ENCODE data around the gene SF3B3.
"Not testable (repeated sequence)": the region's sequence is repeated elsewhere in the genome, so short reads cannot be mapped to it uniquely, and the experiment has no call there.

SF3B3 gene

DNA sequence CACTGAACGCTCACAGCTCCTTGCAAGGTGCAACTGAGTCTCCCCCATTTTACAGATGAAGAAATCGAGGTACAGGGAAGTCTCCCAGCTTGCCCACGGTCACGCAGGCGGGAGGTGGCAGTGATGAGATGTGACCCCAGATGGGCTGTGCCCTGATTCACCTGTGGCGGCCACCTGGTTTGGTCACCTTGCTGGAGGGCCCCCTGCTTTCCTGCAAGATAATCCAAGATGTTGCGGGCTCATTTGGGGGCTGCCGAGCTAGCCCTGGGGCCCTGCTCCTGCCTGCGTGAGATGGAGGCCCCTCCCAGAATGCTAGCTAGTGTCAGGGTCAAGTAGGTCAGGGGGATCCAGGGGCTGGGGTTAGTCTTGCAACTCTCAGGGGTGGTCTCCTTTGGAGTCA, 63.1 kb downstream of the SF3B3 start:
- peaks cover 0 to 19% of the 10 kb centered on the region in 2 donors for H3K4me1 ChIP-seq (ENCODE audit: control insufficient read depth in 1 of 2, insufficient read depth in 2 of 2, low read length in 2 of 2)
- no peaks in the 10 kb centered on the region for H3K36me3 ChIP-seq (ENCODE audit: control insufficient read depth in 1 of 2, insufficient read depth in 2 of 2, low read length in 2 of 2)
- no peak overlapping the region for H3K9ac ChIP-seq (ENCODE audit: low read depth in 1 of 2, low read length in 2 of 2)
- H3K9me3 ChIP-seq (ENCODE audit: control insufficient read depth in 1 of 2, low read length in 2 of 2), result no peaks in the 10 kb centered on the region
- H3K27me3 ChIP-seq (ENCODE audit: control insufficient read depth in 1 of 2, insufficient read depth in 2 of 2, low read length in 2 of 2), result no peaks in the 10 kb centered on the region
- H3K4me3 ChIP-seq (ENCODE audit: low read depth in 1 of 2, low read length in 2 of 2), result no peak overlapping the region
- no peak overlapping the region for H3K27ac ChIP-seq (ENCODE audit: low read depth, low read length)

DNA sequence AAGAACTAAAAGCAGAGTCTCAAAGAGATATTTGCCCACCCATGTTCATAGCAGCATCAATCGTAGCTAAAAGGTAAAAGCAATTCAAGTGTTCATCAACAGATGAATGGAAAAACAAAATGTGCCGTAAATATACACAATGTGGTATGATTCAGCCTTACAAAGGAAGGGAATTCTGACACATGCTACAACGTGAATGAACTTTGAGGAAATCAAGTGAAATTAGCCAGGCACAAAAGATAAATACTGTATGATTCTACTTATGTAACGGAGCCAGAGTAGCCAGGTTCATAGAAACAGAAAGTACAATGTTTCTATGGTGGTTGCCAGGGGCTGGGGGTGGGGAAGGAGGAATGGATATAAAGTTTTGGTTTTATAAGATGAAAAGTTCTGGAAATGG, 64.9 kb downstream of the SF3B3 start:
- peaks cover 6 to 24% of the 10 kb centered on the region in 2 donors for H3K4me1 ChIP-seq (ENCODE audit: control insufficient read depth in 1 of 2, insufficient read depth in 2 of 2, low read length in 2 of 2)
- no peaks in the 10 kb centered on the region for H3K27me3 ChIP-seq (ENCODE audit: control insufficient read depth in 1 of 2, insufficient read depth in 2 of 2, low read length in 2 of 2)
- H3K36me3 ChIP-seq (ENCODE audit: control insufficient read depth in 1 of 2, insufficient read depth in 2 of 2, low read length in 2 of 2), result no peaks in the 10 kb centered on the region
- H3K9me3 ChIP-seq (ENCODE audit: control insufficient read depth in 1 of 2, low read length in 2 of 2), result no peaks in the 10 kb centered on the region
- no peak overlapping the region for H3K9ac ChIP-seq (ENCODE audit: low read depth in 1 of 2, low read length in 2 of 2)
- peak overlapping the region; percentile 42 for H3K27ac ChIP-seq (ENCODE audit: low read depth, low read length)
- H3K4me3 ChIP-seq (ENCODE audit: low read depth in 1 of 2, low read length in 2 of 2), result no peak overlapping the region

DNA sequence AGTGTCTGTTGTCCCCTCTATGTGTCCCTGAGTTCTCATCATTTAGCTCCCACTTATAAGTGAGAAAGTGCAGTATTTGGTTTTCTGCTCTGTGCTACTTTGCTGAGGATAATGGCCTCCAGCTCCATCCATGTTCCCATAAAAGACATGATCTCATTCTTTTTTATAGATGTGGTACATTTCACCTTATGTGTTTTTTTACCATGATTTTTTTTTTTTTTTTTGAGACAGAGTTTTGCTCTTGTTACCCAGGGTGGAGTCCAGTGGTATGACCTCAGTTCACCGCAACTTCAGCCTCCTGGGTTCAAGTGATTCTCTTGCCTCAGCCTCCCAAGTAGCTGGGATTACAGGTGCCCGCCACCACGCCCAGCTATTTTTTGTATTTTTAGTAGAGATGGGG, 65.8 kb downstream of the SF3B3 start:
- H3K9ac ChIP-seq (ENCODE audit: low read depth in 1 of 2, low read length in 2 of 2); H3K27me3 ChIP-seq (ENCODE audit: control insufficient read depth in 1 of 2, insufficient read depth in 2 of 2, low read length in 2 of 2); H3K36me3 ChIP-seq (ENCODE audit: control insufficient read depth in 1 of 2, insufficient read depth in 2 of 2, low read length in 2 of 2); H3K27ac ChIP-seq (ENCODE audit: low read depth, low read length); H3K9me3 ChIP-seq (ENCODE audit: control insufficient read depth in 1 of 2, low read length in 2 of 2); H3K4me3 ChIP-seq (ENCODE audit: low read depth in 1 of 2, low read length in 2 of 2): not testable (repeated sequence)
- H3K4me1 ChIP-seq (ENCODE audit: control insufficient read depth in 1 of 2, insufficient read depth in 2 of 2, low read length in 2 of 2), result peaks cover 6 to 24% of the 10 kb centered on the region in 2 donors

DNA sequence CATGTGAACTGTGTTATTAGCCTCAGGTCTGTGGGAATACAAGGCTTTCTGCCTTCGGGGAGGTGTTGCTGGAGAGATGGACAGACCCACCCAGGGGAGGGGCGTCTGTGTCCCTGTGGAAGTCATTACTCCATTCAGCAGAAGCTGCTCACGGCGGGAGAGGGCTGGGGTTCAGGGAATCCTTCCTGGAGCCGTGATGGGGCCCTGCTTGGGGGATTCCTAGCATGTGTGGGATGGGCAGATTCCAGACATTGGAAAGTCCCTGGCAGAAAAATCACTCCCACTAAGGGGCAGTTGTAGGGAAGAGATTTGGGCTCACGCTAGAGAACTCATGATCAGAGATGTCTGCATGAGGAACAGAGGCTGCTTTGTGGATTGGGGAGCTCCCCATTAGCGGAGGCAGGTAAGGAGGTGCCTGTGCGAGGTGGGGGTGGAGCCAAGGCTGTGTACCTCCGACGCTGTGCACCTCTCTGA, 66.4 kb downstream of the SF3B3 start:
- Histone ChIP-seq H3K4me3 (ENCODE audit: low read depth in 1 of 2, low read length in 2 of 2) (peak overlapping the region; percentile 32 to 45), H3K4me1 (ENCODE audit: control insufficient read depth in 1 of 2, insufficient read depth in 2 of 2, low read length in 2 of 2) (peaks cover 6 to 24% of the 10 kb centered on the region in 2 donors), H3K36me3 (ENCODE audit: control insufficient read depth in 1 of 2, insufficient read depth in 2 of 2, low read length in 2 of 2) (no peaks in the 10 kb centered on the region), H3K27ac (ENCODE audit: low read depth, low read length) (peak overlapping the region; percentile 5), H3K27me3 (ENCODE audit: control insufficient read depth in 1 of 2, insufficient read depth in 2 of 2, low read length in 2 of 2) (no peaks in the 10 kb centered on the region), H3K9ac (ENCODE audit: low read depth in 1 of 2, low read length in 2 of 2) (no peak overlapping the region), H3K9me3 (ENCODE audit: control insufficient read depth in 1 of 2, low read length in 2 of 2) (no peaks in the 10 kb centered on the region)

DNA sequence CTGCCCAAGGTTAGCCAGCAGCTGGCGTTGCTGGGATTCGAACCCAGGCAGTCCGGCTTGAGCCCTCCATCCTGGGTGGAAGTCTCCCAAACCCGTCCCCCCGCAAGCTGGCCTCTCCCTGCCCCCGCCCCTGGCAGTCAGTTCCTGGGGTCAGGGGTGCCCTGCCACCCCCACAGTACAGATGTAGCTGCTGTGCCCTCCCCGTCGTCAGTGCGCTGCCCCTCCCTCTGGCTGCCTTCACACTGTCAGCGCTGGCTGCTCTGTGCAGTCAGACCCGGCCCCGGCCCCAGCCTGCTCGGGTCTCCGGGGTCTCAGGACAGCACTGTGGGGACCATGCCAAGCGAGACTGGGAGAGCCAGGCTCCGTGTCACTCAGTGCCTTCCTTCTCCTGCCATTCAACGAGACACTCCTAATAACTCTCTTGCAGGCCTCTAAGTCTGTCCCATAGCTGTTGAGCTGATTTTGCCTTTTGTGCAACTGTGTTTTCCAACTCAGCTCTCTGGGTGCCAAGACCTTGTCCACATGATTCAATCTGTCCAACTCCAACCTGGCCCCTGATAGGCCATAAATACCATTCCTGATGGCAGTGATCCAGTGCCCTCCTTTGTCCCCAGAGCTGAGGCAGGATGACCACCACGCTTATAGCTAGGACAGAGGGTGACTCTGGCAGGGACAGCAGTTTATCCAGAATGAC, 67.3 kb downstream of the SF3B3 start:
- Histone ChIP-seq H3K36me3 (ENCODE audit: control insufficient read depth in 1 of 2, insufficient read depth in 2 of 2, low read length in 2 of 2) (no peaks in the 10 kb centered on the region), H3K4me1 (ENCODE audit: control insufficient read depth in 1 of 2, insufficient read depth in 2 of 2, low read length in 2 of 2) (peaks cover 6 to 24% of the 10 kb centered on the region in 2 donors), H3K9ac (ENCODE audit: low read depth in 1 of 2, low read length in 2 of 2) (no peak overlapping the region), H3K9me3 (ENCODE audit: control insufficient read depth in 1 of 2, low read length in 2 of 2) (no peaks in the 10 kb centered on the region), H3K4me3 (ENCODE audit: low read depth in 1 of 2, low read length in 2 of 2) (peak overlapping the region in 1 of 2 donors; percentile 45), H3K27me3 (ENCODE audit: control insufficient read depth in 1 of 2, insufficient read depth in 2 of 2, low read length in 2 of 2) (no peaks in the 10 kb centered on the region), H3K27ac (ENCODE audit: low read depth, low read length) (no peak overlapping the region)

DNA sequence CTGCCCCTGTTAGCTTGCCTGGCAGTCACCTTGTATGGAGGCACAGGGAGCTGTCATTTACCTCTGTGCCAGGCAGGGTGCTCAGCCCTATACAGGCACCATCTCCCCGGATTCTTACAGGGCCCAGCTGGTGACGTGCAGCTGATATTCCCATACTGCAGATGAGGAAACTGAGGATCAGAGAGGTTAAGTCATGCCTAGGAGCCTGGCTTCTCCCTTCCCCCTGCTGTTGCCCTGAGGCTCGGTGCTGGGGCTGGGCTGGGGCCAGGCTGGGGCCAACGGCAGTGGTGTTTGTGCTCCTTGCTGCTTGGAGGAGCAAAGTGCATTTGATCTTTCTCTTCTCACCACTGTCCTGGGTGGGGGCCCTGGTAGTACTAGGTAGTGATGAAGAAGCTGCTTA, 68.0 kb downstream of the SF3B3 start:
- no peak overlapping the region for H3K27ac ChIP-seq (ENCODE audit: low read depth, low read length)
- H3K27me3 ChIP-seq (ENCODE audit: control insufficient read depth in 1 of 2, insufficient read depth in 2 of 2, low read length in 2 of 2), result no peaks in the 10 kb centered on the region
- peaks cover 6 to 24% of the 10 kb centered on the region in 2 donors for H3K4me1 ChIP-seq (ENCODE audit: control insufficient read depth in 1 of 2, insufficient read depth in 2 of 2, low read length in 2 of 2)
- no peak overlapping the region for H3K4me3 ChIP-seq (ENCODE audit: low read depth in 1 of 2, low read length in 2 of 2)
- no peaks in the 10 kb centered on the region for H3K36me3 ChIP-seq (ENCODE audit: control insufficient read depth in 1 of 2, insufficient read depth in 2 of 2, low read length in 2 of 2)
- H3K9ac ChIP-seq (ENCODE audit: low read depth in 1 of 2, low read length in 2 of 2), result no peak overlapping the region
- H3K9me3 ChIP-seq (ENCODE audit: control insufficient read depth in 1 of 2, low read length in 2 of 2), result no peaks in the 10 kb centered on the region

DNA sequence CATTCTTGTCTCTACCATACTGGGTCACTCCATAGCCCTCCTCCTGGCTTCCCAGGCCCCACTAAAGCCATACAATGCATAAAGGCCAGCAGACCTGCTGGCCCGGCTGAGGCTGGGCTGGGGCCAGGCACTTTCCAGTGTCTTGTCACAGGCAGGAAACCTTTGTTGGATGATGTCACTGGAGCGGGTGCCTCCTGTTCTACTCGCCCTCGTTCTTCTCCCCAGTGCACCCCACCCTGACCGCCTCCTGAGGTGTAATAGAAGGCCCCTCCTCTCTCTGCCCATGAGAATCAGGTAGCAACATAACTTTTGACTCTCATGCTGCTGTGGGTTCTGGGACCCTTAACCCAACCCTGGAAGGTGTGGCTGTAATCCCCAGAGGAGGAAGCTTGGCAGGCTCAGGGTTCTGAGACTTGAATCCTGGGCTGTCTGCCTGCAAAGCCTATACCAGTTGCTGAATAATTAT, 68.5 kb downstream of the SF3B3 start:
- Histone ChIP-seq H3K27me3 (ENCODE audit: control insufficient read depth in 1 of 2, insufficient read depth in 2 of 2, low read length in 2 of 2) (no peaks in the 10 kb centered on the region), H3K27ac (ENCODE audit: low read depth, low read length) (no peak overlapping the region), H3K9me3 (ENCODE audit: control insufficient read depth in 1 of 2, low read length in 2 of 2) (no peaks in the 10 kb centered on the region), H3K4me3 (ENCODE audit: low read depth in 1 of 2, low read length in 2 of 2) (no peak overlapping the region), H3K9ac (ENCODE audit: low read depth in 1 of 2, low read length in 2 of 2) (no peak overlapping the region), H3K36me3 (ENCODE audit: control insufficient read depth in 1 of 2, insufficient read depth in 2 of 2, low read length in 2 of 2) (no peaks in the 10 kb centered on the region), H3K4me1 (ENCODE audit: control insufficient read depth in 1 of 2, insufficient read depth in 2 of 2, low read length in 2 of 2) (peaks cover 6 to 24% of the 10 kb centered on the region in 2 donors)

DNA sequence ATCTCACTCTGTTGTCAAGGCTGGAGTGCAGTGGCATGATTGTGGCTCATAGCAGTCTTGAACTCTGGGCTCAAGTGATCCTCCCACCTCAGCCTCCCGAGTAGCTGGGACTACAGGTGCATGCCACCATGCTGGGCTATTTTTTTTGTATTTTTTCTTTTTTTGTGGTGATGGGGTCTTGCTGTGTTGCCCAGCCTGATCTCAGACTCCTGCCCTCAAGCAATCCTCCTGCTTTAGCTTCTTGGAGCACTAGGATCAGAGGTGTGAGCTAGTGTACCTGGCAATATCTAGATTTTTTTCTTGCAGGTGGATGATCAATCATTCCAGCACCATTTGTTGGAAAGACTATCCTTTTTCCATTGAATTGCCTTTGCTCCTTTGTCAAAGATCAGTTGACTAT, 69.9 kb downstream of the SF3B3 start:
- peaks cover 6 to 24% of the 10 kb centered on the region in 2 donors for H3K4me1 ChIP-seq (ENCODE audit: control insufficient read depth in 1 of 2, insufficient read depth in 2 of 2, low read length in 2 of 2)
- no peak overlapping the region for H3K27ac ChIP-seq (ENCODE audit: low read depth, low read length)
- no peak overlapping the region for H3K4me3 ChIP-seq (ENCODE audit: low read depth in 1 of 2, low read length in 2 of 2)
- no peaks in the 10 kb centered on the region for H3K9me3 ChIP-seq (ENCODE audit: control insufficient read depth in 1 of 2, low read length in 2 of 2)
- H3K36me3 ChIP-seq (ENCODE audit: control insufficient read depth in 1 of 2, insufficient read depth in 2 of 2, low read length in 2 of 2), result no peaks in the 10 kb centered on the region
- H3K9ac ChIP-seq (ENCODE audit: low read depth in 1 of 2, low read length in 2 of 2), result no peak overlapping the region
- no peaks in the 10 kb centered on the region for H3K27me3 ChIP-seq (ENCODE audit: control insufficient read depth in 1 of 2, insufficient read depth in 2 of 2, low read length in 2 of 2)

DNA sequence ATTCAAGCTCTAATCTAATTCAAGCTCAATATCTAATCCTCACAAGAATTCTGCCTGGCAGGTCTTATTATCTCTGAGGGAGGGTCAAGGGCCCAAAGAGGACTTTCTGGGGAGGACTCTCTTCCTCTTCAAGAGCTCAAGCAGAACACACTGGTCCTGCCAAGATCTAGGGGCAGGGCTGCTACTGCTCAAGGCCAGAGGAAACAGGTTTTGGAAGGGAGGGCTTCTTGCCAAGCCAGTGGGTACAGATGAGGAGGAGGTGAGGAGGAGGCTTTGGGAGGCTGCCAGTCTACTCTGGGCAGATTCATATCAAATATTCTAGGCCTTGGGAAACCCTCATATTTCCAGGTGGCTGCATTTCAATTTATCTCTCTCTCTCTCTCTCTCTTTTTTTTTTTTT, 71.0 kb downstream of the SF3B3 start:
- H3K9me3 ChIP-seq (ENCODE audit: control insufficient read depth in 1 of 2, low read length in 2 of 2), result no peaks in the 10 kb centered on the region
- H3K27ac ChIP-seq (ENCODE audit: low read depth, low read length), result no peak overlapping the region
- no peaks in the 10 kb centered on the region for H3K36me3 ChIP-seq (ENCODE audit: control insufficient read depth in 1 of 2, insufficient read depth in 2 of 2, low read length in 2 of 2)
- H3K27me3 ChIP-seq (ENCODE audit: control insufficient read depth in 1 of 2, insufficient read depth in 2 of 2, low read length in 2 of 2), result no peaks in the 10 kb centered on the region
- H3K4me3 ChIP-seq (ENCODE audit: low read depth in 1 of 2, low read length in 2 of 2), result no peak overlapping the region
- no peak overlapping the region for H3K9ac ChIP-seq (ENCODE audit: low read depth in 1 of 2, low read length in 2 of 2)
- peaks cover 6 to 24% of the 10 kb centered on the region in 2 donors for H3K4me1 ChIP-seq (ENCODE audit: control insufficient read depth in 1 of 2, insufficient read depth in 2 of 2, low read length in 2 of 2)

DNA sequence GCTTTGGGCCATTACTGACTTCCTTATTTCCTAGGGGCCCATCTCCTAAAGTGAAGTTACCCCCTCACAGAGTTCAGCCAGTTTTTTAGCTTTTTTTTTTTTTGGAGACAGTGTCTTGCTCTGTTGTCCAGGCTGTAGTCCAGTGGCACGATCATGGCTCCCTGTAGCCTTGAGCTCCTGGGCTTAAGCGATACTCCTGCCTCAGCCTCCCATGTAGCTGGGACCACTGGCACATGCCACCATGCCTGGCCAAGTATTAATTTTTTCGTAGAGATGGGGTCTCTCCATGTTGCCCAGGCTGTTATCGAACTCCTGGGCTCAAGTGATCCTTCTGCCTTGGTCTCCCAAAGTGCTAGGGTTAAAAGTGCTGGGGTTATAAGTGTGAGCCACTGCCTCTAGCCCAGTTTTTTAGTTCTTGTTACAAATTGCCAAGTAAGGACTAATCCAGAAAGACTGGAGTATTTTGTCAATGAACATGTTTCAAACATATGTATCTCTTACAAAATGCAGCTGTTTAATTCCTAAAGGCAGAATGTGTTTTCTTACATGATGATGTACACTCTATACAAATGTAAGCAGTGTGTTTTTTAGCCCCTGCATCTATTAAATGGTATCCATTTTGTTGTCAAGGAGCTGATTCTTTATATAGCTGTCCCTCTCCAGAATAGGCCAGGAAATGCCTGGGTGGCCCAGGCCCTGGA, 73.7 kb downstream of the SF3B3 start:
- no peaks in the 10 kb centered on the region for H3K36me3 ChIP-seq (ENCODE audit: control insufficient read depth in 1 of 2, insufficient read depth in 2 of 2, low read length in 2 of 2)

More for the DNA sequence above, 73.7 kb downstream of the SF3B3 start:
- H3K4me3 ChIP-seq (ENCODE audit: low read depth in 1 of 2, low read length in 2 of 2), result no peak overlapping the region
- no peak overlapping the region for H3K27ac ChIP-seq (ENCODE audit: low read depth, low read length)
- H3K27me3 ChIP-seq (ENCODE audit: control insufficient read depth in 1 of 2, insufficient read depth in 2 of 2, low read length in 2 of 2), result no peaks in the 10 kb centered on the region
- no peaks in the 10 kb centered on the region for H3K9me3 ChIP-seq (ENCODE audit: control insufficient read depth in 1 of 2, low read length in 2 of 2)
- no peak overlapping the region for H3K9ac ChIP-seq (ENCODE audit: low read depth in 1 of 2, low read length in 2 of 2)
- peaks cover under 1% of the 10 kb centered on the region in 2 donors for H3K4me1 ChIP-seq (ENCODE audit: control insufficient read depth in 1 of 2, insufficient read depth in 2 of 2, low read length in 2 of 2)
